Endodermal cell (in vitro differentiated cells): Measurements from ENCODE around the gene IRX5. TPM values are rescaled to one million over a fixed set of nuclear protein-coding genes. Genes with fewer than 3 reads are reported as not detected.

ENCODE experiments used
- DNase-seq: peaks from one replicate; pipeline ENCODE4 v3.0.0-alpha.2; 2017
- H3K27ac ChIP-seq: 2 replicates; pipeline ENCODE4 v1.5.1; 2013; ENCODE audit warnings: mild to moderate bottlenecking, low read depth, low read length, moderate library complexity
- H3K27me3 ChIP-seq: 2 replicates; pipeline ENCODE4 v1.6.1; 2013; ENCODE audit warnings: mild to moderate bottlenecking, low read length, moderate library complexity; ENCODE audit not compliant: insufficient read depth, control insufficient read depth, poor library complexity, severe bottlenecking
- H3K36me3 ChIP-seq: 2 replicates; pipeline ENCODE4 v1.7.0; 2013; ENCODE audit warnings: mild to moderate bottlenecking, low read length, moderate library complexity; ENCODE audit not compliant: control insufficient read depth, insufficient read depth
- H3K4me1 ChIP-seq: one replicate; pipeline ENCODE4 v1.7.0; 2013; ENCODE audit warnings: low read length; ENCODE audit not compliant: control insufficient read depth, insufficient read depth
- H3K4me3 ChIP-seq: 2 replicates; pipeline ENCODE4 v1.5.1; 2013; ENCODE audit warnings: mild to moderate bottlenecking, low read length, moderate library complexity
- H3K9ac ChIP-seq: 2 replicates; pipeline ENCODE4 v1.6.1; 2013; ENCODE audit warnings: mild to moderate bottlenecking, low read length, moderate library complexity; ENCODE audit not compliant: poor library complexity, severe bottlenecking; ENCODE audit errors: extremely low read depth
- H3K9me3 ChIP-seq: 2 replicates; pipeline ENCODE4 v1.6.1; 2013; ENCODE audit warnings: mild to moderate bottlenecking, low read length, moderate library complexity; ENCODE audit not compliant: control insufficient read depth
- H3K27ac Mint-ChIP-seq: 2 replicates; pipeline ENCODE4 v1.8.0; 2020; ENCODE audit warnings: mixed read lengths
- H3K27me3 Mint-ChIP-seq: 2 replicates; pipeline ENCODE4 v1.8.0; 2021; ENCODE audit warnings: mild to moderate bottlenecking, mixed read lengths; ENCODE audit not compliant: insufficient read depth
- H3K36me3 Mint-ChIP-seq: 2 replicates; pipeline ENCODE4 v1.8.0; 2020; ENCODE audit warnings: low read depth, mixed read lengths
- H3K4me1 Mint-ChIP-seq: 2 replicates; pipeline ENCODE4 v1.8.0; 2020; ENCODE audit warnings: mixed read lengths
- H3K4me3 Mint-ChIP-seq: 2 replicates; pipeline ENCODE4 v1.8.0; 2020; ENCODE audit warnings: mild to moderate bottlenecking, moderate library complexity, mixed read lengths
- H3K9me3 Mint-ChIP-seq: 2 replicates; pipeline ENCODE4 v1.8.0; 2020; ENCODE audit warnings: mild to moderate bottlenecking, mixed read lengths
- CTCF ChIP-seq: fragments of 200-600 bp; sonication (generic); conservative IDR thresholded peaks from 2 replicates; pipeline ENCODE4 v1.5.0; 2021; ENCODE audit warnings: antibody characterized with exemption, mild to moderate bottlenecking
- WGBS, 2 experiments: methylation state at CpG; one replicate each; pipeline versions ENCODE4 v1.1.5 to v1.1.7; 2013; ENCODE audit warnings: missing lambda C conversion rate in 2 of 2, mixed read lengths in 1 of 2; ENCODE audit not compliant: insufficient coverage in 1 of 2, insufficient read length in 1 of 2; 5-methylcytosine and 5-hydroxymethylcytosine counted together
- total RNA-seq, 2 donors: library from RNA; stranded (reverse); fragmentation: NEBNext Ultra II Directional in 1 of 2; extraction: Animal tissue kit (Norgen Biotek cat#: 25700) in 1 of 2; gene quantifications; 2 replicates in 1 of 2; 3 replicates in 1 of 2; pipeline ENCODE4 v1.2.1, GENCODE V29; 2021

The IRX5 gene
- total RNA-seq, 2 donors from 2014 or later, result 1.6 to 2.6 TPM

- Mint-ChIP-seq H3K4me3 (no peak overlapping the region), H3K4me1 (peaks cover 17% of the 10 kb centered on the region), H3K27me3 (no peaks in the 10 kb centered on the region), H3K27ac (no peak overlapping the region), H3K36me3 (no peaks in the 10 kb centered on the region), H3K9me3 (no peaks in the 10 kb centered on the region)
- peaks cover 12% of the 10 kb centered on the region for H3K4me1 ChIP-seq
- no peak for DNase-seq
- TF ChIP-seq CTCF, result no peak
- no peaks in the 10 kb centered on the region for H3K36me3 ChIP-seq
- no peak overlapping the region for H3K4me3 ChIP-seq
- H3K27ac ChIP-seq, result no peak overlapping the region
- H3K9me3 ChIP-seq, result no peaks in the 10 kb centered on the region
- no peaks in the 10 kb centered on the region for H3K27me3 ChIP-seq
- 92 to 98% methylated on average over 4 to 13 of the region's 13 CpGs for WGBS, 2 experiments
- H3K9ac ChIP-seq, result no peak overlapping the region
These were observed 46.1 kb downstream of the IRX5 start for GRCh38 chr16:54976651-54977200.

- Histone ChIP-seq H3K36me3 (no peaks in the 10 kb centered on the region), H3K4me1 (peaks cover 12% of the 10 kb centered on the region), H3K4me3 (no peak overlapping the region), H3K27me3 (no peaks in the 10 kb centered on the region), H3K27ac (no peak overlapping the region), H3K9ac (no peak overlapping the region), H3K9me3 (no peaks in the 10 kb centered on the region)
- Mint-ChIP-seq H3K4me3 (no peak overlapping the region), H3K9me3 (no peaks in the 10 kb centered on the region), H3K36me3 (no peaks in the 10 kb centered on the region), H3K4me1 (peaks cover 17% of the 10 kb centered on the region), H3K27me3 (no peaks in the 10 kb centered on the region), H3K27ac (no peak overlapping the region)
- 78 to 80% methylated on average over 1 to 4 of the region's 4 CpGs for WGBS, 2 experiments
- DNase-seq, result no peak
- no peak for TF ChIP-seq CTCF
These were observed 46.5 kb downstream of the IRX5 start for GRCh38 chr16:54977211-54977610.

- no peak for DNase-seq
- Histone ChIP-seq H3K27me3 (no peaks in the 10 kb centered on the region), H3K36me3 (no peaks in the 10 kb centered on the region), H3K4me3 (no peak overlapping the region), H3K27ac (no peak overlapping the region), H3K9ac (no peak overlapping the region), H3K9me3 (no peaks in the 10 kb centered on the region), H3K4me1 (peaks cover 12% of the 10 kb centered on the region)
- no peak overlapping the region for H3K4me3 Mint-ChIP-seq
- TF ChIP-seq CTCF, result no peak
- H3K27me3 Mint-ChIP-seq, result no peaks in the 10 kb centered on the region
- no peaks in the 10 kb centered on the region for H3K36me3 Mint-ChIP-seq
- no peak overlapping the region for H3K27ac Mint-ChIP-seq
- peaks cover 17% of the 10 kb centered on the region for H3K4me1 Mint-ChIP-seq
- no peaks in the 10 kb centered on the region for H3K9me3 Mint-ChIP-seq
- WGBS, 2 experiments, result 91 to 95% methylated on average over 4 to 5 of the region's 5 CpGs
These were observed 50.2 kb downstream of the IRX5 start for GRCh38 chr16:54980821-54981220.
